HepG2 (cell line): ENCODE results near the gene ZNF691. TPM values are rescaled to one million over a fixed set of nuclear protein-coding genes. Genes with fewer than 3 reads are reported as not detected.

ENCODE experiments used
- BHLHE40 ChIP-seq: IDR thresholded peaks from 2 replicates; pipeline ENCODE4 v1.6.1; 2011; ENCODE audit warnings: low read length, improper control_type of control experiment
- CBX5 ChIP-seq: sonication (generic); formaldehyde crosslinking; IDR thresholded peaks from 2 replicates; pipeline ENCODE4 v1.4.0; 2020; ENCODE audit warnings: missing genetic modification reagents, borderline replicate concordance
- DMAP1 ChIP-seq: IDR thresholded peaks from 2 replicates; pipeline ENCODE4 v1.6.1; 2016
- FOXM1 ChIP-seq: sonication (generic); formaldehyde crosslinking; IDR thresholded peaks from 2 replicates; pipeline ENCODE4 v1.5.0; 2020; ENCODE audit warnings: missing genetic modification reagents
- FOXO4 ChIP-seq: sonication (generic); formaldehyde crosslinking; conservative IDR thresholded peaks from 2 replicates; pipeline ENCODE4 v1.8.1; 2023; ENCODE audit warnings: missing genetic modification reagents
- HNF4A ChIP-seq: sonication (generic); formaldehyde crosslinking; IDR thresholded peaks from 2 replicates; pipeline ENCODE4 v1.4.0; 2020; ENCODE audit warnings: missing genetic modification reagents
- HNRNPK ChIP-seq: fragments of 200-400 bp; formaldehyde crosslinking; IDR thresholded peaks from 2 replicates; pipeline ENCODE4 v1.6.1; 2018; ENCODE audit warnings: low read length, low read depth, moderate library complexity, mild to moderate bottlenecking; ENCODE audit not compliant: poor library complexity, severe bottlenecking
- HOXA5 ChIP-seq: sonication (generic); formaldehyde crosslinking; IDR thresholded peaks from 2 replicates; pipeline ENCODE4 v1.4.0; 2020; ENCODE audit warnings: missing genetic modification reagents
- MIER2 ChIP-seq: IDR thresholded peaks from 2 replicates; pipeline ENCODE4 v1.6.1; 2016; ENCODE audit warnings: missing biosample characterization, missing genetic modification reagents
- NR2F6 ChIP-seq, 2 experiments: IDR thresholded peaks; 2 replicates each; pipeline ENCODE4 v1.6.1; 2016; ENCODE audit warnings: antibody characterized with exemption in 1 of 2, mild to moderate bottlenecking in 1 of 2
- PAWR ChIP-seq: sonication (generic); formaldehyde crosslinking; IDR thresholded peaks from 2 replicates; pipeline ENCODE4 v1.4.0; 2020; ENCODE audit warnings: missing genetic modification reagents, mild to moderate bottlenecking, borderline replicate concordance
- PAXIP1 ChIP-seq: sonication (generic); formaldehyde crosslinking; conservative IDR thresholded peaks from 2 replicates; pipeline ENCODE4 v1.4.0; 2020; ENCODE audit warnings: mild to moderate bottlenecking, missing genetic modification reagents, moderate library complexity
- PHF8 ChIP-seq: sonication (generic); formaldehyde crosslinking; IDR thresholded peaks from 2 replicates; pipeline ENCODE4 v1.5.0; 2020; ENCODE audit warnings: missing genetic modification reagents
- PREB ChIP-seq: sonication (generic); formaldehyde crosslinking; IDR thresholded peaks from 2 replicates; pipeline ENCODE4 v1.4.0; 2020; ENCODE audit warnings: missing genetic modification reagents
- TAF15 ChIP-seq: fragments of 200-400 bp; formaldehyde crosslinking; IDR thresholded peaks from one replicate; pipeline ENCODE4 v1.6.1; 2018; ENCODE audit warnings: mild to moderate bottlenecking, low read depth, low read length; ENCODE audit not compliant: poor library complexity, severe bottlenecking
- ZBTB43 ChIP-seq: sonication (generic); formaldehyde crosslinking; conservative IDR thresholded peaks from 2 replicates; pipeline ENCODE4 v1.4.0; 2020; ENCODE audit warnings: missing genetic modification reagents
- ZNF3 ChIP-seq: IDR thresholded peaks from 2 replicates; pipeline ENCODE4 v1.7.0; 2017; ENCODE audit warnings: inconsistent platforms
- ZNF484 ChIP-seq: sonication (generic); formaldehyde crosslinking; IDR thresholded peaks from 2 replicates; pipeline ENCODE4 v1.5.1; 2020; ENCODE audit warnings: mild to moderate bottlenecking, low read depth, missing genetic modification reagents, borderline replicate concordance
- ZSCAN5A ChIP-seq: sonication (generic); formaldehyde crosslinking; IDR thresholded peaks from 2 replicates; pipeline ENCODE4 v1.8.0; 2022; ENCODE audit warnings: mild to moderate bottlenecking, missing genetic modification reagents, borderline replicate concordance
- polyA plus RNA-seq, 8 experiments: library from polyadenylated mRNA; depleted of rRNA in 3 of 8; stranded (reverse) in 7 of 8; unstranded in 1 of 8; fragments of >200 nt; fragmentation: Illumina TruSeq in 4 of 8; extraction: Trizol in 4 of 8; gene quantifications; 2 replicates each; pipeline versions ENCODE4 v1.2.1 to v1.2.3, GENCODE V29; 2011 to 2016; ENCODE audit warnings: low read depth in 4 of 8, missing spikeins in 1 of 8, mixed read lengths in 1 of 8; ENCODE audit not compliant: insufficient read depth in 1 of 8
- total RNA-seq, 5 experiments: library from RNA; depleted of rRNA; stranded (reverse); fragments of >200 nt; fragmentation: Illumina TruSeq; extraction: Trizol; gene quantifications; 2 replicates each; pipeline ENCODE4 v1.2.3, GENCODE V29; 2016; ENCODE audit warnings: low read depth in 1 of 5

ZNF691 gene
- total and polyA plus RNA-seq, 2 of the 13 experiments (the other 11 are each of a cell fraction or from before 2014, with no cell fraction given): 7.6 to 7.8 TPM

- TF ChIP-seq ZBTB43 (CRISPR knock-in tag) (no peak; the same call in 1 of the 2 replicates), HNF4A (CRISPR knock-in tag) (no peak), PHF8 (peak; percentile 95), HOXA5 (CRISPR knock-in tag) (peak; percentile 66), ZNF3 (CRISPR knock-in tag) (no peak), ZSCAN5A (no peak), PAWR (CRISPR knock-in tag) (no peak), FOXM1 (CRISPR knock-in tag) (no peak), ZNF484 (CRISPR knock-in tag) (no peak), CBX5 (no peak), FOXO4 (CRISPR knock-in tag) (no peak), PAXIP1 (CRISPR knock-in tag) (no peak; the same call in 1 of the 2 replicates), PREB (no peak), MIER2 (no peak; the same call in 1 of the 2 replicates), NR2F6 (IDR thresholded peaks at IDR 0.05) (no peak), NR2F6 (CRISPR knock-in tag; IDR thresholded peaks at IDR 0.05) (peak; percentile 52; the same call in 1 of the 2 replicates), TAF15 (no peak), HNRNPK (no peak), BHLHE40 (0 out of 2 replicates have a peak, but pooled peaks have one; percentile 6), DMAP1 (CRISPR knock-in tag) (peak; percentile 82)
Observed at GRCh38 chr1:42846257-42847110, at the start of gene ZNF691 (continued).
